Activated CD8-positive, alpha-beta memory T cell treated with anti-CD3 and anti-CD28 coated beads, Interleukin-2, amount 50 U/mL, for 48 hours (primary cell): ENCODE results near the gene NUTM2A.
"Not testable (repeated sequence)": the region's sequence is repeated elsewhere in the genome, so short reads cannot be mapped to it uniquely, and the experiment has no call there.

ENCODE experiments used
- DNase-seq: peaks from one replicate; pipeline ENCODE4 v3.0.0-alpha.2; 2020

NUTM2A gene, protein sequence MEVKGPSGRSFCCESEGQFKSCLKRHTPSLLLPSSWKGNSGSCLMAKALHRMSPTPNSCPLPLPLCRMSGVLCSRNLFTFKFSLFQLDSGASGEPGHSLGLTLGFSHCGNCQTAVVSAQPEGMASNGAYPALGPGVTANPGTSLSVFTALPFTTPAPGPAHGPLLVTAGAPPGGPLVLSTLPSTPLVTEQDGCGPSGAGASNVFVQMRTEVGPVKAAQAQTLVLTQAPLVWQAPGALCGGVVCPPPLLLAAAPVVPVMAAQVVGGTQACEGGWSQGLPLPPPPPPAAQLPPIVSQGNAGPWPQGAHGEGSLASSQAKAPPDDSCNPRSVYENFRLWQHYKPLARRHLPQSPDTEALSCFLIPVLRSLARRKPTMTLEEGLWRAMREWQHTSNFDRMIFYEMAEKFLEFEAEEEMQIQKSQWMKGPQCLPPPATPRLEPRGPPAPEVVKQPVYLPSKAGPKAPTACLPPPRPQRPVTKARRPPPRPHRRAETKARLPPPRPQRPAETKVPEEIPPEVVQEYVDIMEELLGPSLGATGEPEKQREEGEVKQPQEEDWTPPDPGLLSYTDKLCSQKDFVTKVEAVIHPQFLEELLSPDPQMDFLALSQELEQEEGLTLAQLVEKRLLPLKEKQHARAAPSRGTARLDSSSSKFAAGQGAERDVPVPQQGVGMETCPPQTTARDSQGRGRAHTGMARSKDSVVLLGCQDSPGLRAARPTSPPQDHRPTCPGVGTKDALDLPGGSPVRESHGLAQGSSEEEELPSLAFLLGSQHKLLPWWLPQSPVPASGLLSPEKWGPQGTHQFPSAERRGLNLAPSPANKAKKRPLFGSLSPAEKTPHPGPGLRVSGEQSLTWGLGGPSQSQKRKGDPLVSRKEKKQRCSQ

DNA sequence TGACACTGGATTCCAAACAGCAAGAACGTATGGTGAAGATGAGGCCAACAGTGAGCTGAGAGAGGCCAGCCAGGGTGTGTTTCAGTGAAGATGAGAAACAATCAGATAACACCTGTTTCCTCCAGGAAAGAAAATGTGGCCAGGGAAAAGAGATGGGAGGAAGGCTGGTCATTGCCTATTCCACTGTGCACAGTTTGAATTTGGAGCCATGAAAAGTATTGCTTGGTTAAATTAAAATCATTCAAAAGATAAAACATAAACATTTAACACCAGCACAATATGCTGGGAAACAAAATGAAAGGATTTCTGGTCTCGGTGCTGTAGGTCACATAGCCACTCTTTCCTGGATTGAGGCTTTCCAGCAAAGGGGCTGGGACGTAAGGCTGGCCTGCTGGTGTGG lies at the start of gene NUTM2A:
NUTM2A (plus strand) TSS at position 301 of the 400 bp plus-strand sequence. CDS start 383 bp downstream, outside the sequence.
- not testable (repeated sequence) for DNase-seq

DNA sequence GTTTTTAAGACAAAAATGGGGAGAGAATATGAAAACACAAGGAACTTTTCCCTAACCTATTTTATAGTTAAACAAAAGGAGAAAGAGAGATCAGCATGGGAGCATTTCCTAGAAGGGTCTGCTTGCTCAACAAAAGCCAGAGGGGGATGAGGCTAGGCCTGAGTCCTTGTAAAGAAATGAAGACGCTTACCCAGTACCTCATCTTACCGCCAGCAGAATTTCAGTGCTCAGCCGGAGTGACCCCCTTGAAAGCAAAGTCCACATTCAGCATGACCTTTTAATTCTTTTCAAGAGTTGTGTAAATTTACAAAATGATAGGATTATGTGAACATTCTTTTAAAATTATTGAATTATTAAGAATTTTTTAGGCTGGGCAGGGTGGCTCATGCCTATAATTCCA lies 47.7 kb upstream of the NUTM2A start:
- DNase-seq: not testable (repeated sequence)

DNA sequence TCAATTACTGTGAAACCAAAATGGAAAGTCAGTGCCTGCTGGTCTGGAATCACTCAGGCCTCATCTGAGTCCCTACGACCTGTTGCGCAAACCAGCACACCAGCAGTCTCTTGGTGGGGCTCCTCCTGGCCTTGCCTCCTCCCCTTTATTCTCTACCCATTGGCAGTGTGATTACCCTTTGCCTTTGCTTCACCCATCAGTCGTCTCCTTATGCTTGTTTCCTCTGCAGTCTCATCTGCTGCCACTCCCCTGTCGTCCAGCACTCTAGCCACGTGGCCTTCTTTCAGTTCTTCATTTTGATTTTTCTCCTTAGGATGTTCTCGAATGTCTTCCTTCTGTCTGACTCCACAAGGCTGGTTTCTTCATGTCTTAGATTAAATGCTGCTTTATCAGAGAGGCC lies 40.8 kb upstream of the NUTM2A start:
- DNase-seq: not testable (repeated sequence)

DNA sequence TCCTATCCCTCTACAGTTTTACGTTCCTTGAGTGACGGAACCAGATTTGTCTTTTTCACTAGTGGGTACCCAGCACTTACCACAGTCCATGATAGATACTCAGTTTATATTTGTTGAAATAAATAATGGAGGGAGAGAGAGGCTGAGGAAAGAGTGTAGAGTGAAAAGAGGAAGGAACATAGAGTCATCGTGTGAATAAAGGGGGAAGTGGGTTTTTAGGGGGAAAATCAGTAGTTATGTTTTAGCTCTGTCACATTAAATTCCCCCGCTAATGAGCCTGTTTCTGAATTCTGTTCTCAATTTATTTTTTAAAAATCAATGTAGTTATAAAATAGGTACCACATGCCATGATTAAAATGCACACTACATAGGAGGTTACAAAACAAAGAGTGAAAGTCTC lies 39.2 kb upstream of the NUTM2A start:
- DNase-seq: not testable (repeated sequence)

DNA sequence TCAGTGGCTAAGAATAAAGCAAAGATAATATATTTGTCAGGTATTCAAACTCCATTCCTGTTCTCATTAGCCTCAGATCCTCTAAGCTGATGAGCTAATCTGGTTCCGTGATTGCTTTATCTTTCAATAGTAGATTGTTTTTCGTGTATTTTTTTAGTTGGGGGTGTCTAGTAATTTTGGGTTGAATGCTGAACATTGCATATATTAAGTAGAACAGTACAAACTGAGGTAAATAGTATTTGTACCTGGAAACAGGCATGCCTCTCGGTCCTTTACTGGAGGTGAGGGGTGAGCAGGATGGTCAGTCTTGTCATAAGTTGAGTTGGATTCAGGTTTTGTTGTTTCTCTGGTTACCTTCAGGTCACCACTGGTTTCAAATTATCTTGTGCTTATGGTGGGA lies 37.7 kb upstream of the NUTM2A start:
- DNase-seq: not testable (repeated sequence)

DNA sequence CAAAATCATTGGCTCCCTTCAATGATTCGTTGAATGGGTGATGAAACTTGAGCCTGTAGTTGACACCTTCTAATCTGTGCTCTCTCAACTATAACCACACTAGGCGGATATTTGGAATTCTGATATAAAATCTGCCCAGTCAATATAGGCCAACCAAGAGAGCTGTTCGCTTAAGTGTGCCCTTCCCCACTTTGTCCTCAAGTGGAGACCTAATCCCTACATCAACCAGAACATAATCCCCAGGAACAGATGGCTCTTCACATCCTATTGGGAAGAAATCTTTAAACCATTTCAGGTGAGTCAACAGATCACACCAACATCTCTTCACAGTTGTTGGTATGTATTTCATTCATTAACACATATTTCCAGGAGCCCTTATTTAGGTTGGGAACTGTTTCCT lies 33.4 kb upstream of the NUTM2A start:
- not testable (repeated sequence) for DNase-seq

DNA sequence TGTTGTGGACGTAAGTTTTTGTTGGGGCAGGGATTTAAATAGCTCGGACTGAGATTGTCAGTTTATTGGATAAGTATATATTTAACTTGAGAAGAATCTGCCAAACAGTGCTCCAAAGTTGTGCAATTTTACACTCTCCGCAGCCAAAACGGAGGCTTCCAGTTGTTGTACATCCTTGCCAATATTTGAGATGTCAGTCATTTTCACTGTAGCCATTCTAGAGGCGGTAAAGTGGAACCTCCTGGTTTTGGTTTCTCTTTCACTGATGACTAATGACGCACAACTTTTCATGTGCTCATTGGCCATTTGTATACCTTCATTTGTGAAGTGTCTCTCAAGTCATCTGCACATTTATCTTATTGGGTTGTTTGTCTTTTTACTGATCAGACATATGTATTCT lies 24.3 kb upstream of the NUTM2A start:
- not testable (repeated sequence) for DNase-seq

DNA sequence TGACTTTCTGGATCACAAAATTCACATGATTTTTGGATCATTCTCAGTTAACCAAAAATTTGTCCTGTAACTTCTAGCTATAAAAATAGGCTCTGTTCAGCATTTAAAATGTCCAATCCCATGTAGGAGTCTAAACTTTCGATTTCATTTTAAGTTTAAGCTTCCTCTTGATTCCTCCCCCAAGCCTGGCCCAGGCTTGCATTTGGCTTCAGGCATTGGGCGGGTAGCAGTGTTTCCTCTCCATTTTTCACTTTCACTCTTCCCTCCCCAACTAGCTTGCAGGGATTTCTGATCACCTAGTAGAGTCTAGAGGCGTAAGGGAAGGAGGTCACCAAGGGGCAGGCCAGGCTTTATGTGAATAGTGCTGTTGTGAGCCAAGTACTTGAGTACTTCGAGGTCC lies 20.4 kb upstream of the NUTM2A start:
- DNase-seq: not testable (repeated sequence)

DNA sequence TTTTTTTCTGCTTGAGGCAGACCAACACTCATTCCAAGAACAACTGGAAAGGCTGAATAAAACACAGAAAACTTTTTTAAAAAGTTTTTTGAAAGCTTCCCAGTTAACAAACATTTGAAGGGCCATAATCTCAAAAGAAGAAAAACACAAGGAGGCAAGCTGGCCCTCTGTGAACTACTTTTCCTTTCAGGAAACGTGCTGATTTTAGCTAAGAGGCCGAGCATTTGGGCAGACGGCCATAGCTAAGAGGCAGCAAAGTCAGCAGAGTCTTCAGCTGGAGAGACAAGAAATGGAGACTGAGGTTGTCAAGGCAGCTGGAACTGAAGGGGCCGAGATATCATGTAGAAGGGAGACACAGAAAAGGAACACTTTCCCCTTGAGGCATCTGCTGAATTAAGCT lies 18.3 kb upstream of the NUTM2A start:
- DNase-seq: not testable (repeated sequence)

DNA sequence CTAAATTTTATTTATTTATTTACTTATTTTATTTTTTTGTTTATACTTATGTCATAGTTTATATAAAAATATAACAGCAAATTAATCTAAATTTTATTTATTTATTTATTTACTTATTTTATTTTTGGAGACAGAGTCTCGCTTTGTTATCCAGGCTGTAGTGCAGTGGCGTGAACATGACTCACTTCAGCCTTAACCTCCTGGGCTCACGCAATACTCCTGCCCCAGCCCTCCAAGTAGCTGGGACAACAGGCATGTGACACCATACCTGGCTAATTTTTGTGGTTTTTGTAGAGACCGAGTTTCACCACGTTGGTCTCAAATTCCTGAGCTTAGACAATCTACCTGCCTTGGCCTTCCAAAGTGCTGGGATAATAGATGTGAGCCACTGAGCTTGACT lies 14.9 kb upstream of the NUTM2A start:
- not testable (repeated sequence) for DNase-seq

DNA sequence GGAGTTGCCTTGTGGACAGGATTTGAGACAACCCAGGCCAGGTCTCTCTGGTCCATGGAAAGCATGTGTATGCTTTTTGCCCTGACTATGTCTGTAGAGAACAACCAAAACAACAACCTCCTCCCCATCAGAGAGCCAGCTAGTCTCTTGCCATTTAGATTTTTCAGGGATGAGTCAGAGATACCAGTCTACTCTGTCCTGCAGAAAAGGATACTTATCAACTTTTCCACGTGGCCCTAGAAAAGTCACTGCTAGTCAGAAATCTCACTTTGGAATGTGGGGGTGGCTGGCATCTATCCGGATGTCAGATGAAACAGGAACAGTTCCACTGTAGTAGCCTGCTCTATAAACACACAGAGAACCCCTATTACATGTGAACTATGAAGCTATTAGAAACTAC lies 13.4 kb upstream of the NUTM2A start:
- not testable (repeated sequence) for DNase-seq

DNA sequence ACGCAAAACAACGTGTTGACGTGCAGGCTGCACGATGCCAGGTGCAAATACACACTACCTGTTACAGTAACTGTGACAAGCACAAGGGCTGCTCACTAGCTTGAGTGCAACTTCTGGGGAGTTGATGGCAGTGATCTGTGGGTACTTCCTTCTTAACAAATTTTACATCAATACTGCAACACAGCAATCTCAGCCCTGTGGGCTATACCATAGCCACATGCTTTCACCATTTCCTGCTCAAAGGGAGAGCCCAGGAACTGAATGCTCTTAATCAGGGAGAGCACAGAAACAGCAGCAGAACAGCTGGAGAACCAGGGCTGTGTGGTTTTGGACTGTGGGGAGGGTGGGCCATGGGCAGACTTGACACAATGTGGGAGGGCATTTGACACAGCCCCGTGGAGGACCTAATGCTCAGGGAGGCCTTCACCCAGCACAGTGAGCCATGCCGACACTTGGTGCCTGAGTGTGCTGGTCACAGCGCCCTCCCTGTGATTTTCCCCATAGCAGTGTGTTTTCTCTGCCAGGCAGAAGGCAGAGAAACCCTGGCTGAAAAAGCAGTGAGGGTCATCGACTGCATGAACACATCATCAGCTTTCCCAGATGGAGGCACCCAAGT lies 12.0 kb upstream of the NUTM2A start:
- DNase-seq: not testable (repeated sequence)

DNA sequence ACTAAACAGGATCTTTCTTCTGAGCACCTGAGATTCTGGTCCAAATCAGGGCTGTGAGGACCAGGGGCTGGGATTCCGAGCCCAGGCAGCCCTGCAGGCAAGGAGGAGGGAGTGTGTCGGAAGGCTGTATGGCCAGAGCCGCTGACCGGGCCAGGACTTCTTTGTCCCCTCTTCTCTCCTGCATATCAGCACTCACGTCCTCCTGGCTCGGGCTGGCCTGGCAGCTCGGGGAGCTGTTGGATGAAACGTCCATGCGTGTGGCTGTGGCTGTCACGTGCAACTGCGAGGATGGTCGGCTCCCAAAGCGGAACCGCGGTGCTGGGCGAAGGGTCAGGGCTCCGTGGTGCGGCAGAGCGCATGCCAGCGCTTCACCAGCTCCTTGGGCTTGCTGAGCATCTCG lies 11.4 kb upstream of the NUTM2A start:
- not testable (repeated sequence) for DNase-seq

DNA sequence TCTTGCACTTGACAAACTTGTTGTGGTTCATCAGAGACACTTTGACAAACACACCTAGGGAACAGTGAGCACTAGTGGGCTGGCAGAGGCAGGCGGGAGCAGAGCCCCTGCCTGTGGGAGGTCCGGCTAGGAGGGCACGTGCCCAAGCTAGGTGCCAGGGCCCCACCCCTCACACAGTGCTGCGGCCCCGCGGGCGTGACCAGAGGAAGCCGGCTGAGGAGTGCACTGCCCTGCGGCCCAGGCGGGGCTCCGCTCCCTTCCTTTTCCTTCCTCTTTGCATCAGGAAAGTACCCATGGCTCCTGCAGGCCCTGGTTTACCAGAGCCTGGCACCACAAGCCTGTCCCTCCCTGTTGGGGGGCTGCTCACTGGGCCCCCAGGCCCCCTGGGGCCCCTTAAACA lies 9.1 kb upstream of the NUTM2A start:
- DNase-seq: not testable (repeated sequence)

DNA sequence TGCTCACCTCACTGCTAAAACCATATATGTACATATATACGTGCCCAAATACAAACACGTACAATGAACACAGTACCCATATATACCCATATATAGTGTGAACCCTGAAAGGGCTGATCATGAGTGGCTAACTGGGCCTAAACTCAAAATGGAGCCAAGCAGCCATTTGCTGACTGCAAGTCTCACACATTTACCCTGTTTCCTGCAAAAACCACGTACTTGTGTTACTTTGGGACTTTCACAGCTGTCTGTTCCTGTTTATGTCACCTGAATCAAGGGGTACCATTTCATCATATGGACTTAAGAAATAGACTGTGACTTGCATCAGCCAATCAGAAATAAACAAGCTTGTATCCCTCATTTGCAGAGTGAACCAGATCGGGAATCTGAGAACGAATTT lies 5.9 kb upstream of the NUTM2A start:
- DNase-seq: not testable (repeated sequence)

DNA sequence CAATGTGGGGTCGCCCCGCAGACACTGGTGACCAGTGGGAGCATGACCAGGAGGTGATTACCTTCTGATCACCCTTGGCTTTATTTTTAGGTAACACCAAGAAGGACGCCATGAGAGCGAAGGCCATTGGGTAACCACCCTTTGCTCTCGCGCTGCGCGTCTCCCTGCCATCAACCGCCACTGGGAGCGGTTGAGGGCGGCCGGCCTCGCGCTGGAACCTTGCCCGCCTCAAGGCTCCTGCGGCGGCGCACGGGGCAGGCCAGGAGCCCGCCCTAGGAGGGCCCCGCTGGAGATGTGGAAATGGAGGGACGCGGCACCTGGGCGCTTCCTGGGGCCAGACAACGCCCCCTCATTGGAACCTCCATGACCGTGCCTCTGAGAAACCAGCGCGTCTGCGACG lies 2.5 kb upstream of the NUTM2A start:
- DNase-seq: not testable (repeated sequence)

DNA sequence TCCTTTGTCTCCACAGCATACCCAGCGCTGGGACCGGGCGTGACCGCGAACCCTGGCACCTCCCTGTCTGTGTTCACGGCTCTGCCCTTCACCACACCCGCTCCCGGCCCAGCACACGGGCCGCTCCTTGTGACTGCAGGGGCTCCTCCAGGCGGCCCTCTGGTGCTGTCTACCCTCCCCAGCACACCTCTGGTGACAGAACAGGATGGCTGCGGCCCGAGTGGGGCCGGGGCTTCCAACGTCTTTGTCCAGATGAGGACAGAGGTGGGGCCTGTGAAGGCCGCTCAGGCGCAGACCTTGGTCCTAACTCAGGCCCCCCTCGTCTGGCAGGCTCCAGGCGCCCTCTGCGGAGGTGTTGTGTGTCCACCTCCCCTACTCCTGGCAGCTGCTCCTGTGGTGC lies 3.0 kb downstream of the NUTM2A start:
- DNase-seq: not testable (repeated sequence)

DNA sequence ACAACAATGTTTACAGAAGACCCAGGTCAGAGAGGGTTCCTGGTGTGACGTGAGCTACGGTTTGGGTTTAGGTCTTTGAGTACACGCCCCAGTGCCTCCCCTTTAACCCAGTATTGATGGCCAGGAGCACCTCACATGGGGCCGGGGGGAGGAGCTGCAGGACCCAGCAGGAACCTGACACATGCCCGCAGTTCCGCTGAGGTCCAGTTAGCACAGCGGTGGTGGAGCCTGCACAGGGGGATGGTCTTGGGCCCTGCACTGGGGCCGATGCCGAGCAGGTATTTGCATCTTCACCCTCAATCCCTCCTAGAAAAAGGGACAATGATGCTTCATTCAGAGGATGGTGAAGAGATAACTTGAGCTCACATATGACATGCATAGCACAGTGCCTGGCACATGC lies 4.0 kb downstream of the NUTM2A start:
- not testable (repeated sequence) for DNase-seq

DNA sequence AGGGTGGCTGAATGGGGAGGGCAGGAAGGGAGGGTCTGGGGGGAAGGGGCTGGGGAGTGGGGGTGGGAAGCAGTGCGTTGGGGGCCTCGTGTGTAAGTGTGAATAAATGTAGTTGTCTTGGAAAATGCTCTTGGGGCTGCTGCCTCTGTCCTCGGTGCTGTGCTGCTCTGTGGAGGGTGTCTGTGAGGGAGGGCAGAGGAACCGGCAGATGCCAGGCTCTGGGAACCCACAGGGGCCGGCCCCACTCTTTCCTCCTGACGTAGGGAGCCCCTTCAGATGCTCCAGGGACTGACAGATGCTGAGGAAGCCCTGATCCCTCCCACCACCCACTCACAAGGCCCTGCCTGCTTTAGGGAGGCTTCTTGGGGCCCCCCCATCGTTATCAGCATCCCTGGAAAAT lies 9.6 kb downstream of the NUTM2A start:
- DNase-seq: not testable (repeated sequence)

DNA sequence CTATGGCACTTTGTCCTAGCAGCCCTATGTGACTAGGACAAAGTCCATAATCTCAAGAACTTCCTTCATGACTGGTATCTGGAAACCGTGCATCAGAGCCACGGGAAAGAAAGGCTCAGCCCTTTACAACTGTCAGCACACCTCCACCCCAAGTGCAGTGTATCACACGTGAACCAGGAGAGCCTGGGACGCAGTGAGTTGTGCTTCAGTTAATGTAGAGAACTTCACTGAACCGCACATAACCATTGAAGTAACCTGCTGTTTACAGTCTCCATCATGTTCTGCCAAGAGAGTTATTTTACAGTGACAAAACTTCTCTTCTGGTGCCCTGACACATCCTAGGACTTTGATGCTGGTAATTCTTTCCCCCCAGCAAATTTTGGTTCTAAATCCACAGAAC lies 12.0 kb downstream of the NUTM2A start:
- not testable (repeated sequence) for DNase-seq

DNA sequence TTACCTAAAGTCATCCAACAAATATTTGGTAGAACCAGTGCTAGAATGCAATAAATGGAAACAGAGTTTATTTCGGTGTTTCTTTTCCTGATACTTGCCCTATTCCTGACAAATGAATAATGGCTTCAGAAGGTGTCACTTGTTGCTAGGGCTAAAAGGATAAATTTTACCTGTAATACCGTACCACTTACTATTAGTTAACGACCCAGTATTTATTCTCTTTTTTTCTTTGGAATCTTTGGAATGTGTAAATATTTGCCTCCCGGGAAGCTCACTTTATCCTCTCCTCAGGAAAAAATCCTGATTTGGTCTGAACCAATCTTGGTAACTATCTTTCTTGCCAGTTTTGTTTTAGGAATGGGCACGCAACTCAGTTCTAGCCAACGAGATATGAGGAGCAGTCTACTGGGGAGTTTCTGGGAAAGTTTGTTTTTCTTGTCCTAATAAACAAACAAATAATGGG lies 14.1 kb downstream of the NUTM2A start:
- DNase-seq: not testable (repeated sequence)

DNA sequence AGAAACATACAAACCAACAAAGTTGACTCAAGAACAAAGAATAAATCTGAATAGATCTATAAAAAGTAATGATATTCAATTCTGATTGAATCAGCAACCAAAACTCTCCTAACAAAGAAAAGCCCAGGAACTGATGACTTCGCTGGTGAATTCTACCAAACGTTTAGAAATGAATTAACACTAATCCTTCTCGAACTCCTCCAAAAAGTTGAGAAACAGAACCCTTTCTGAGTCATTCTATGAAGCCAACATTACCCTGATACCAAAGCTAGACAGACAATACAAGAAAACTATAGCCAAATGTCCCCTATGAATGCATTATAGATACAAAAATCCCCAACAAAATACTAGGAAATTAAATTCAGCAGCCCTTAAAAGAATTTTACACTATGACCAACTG lies 16.9 kb downstream of the NUTM2A start:
- not testable (repeated sequence) for DNase-seq

DNA sequence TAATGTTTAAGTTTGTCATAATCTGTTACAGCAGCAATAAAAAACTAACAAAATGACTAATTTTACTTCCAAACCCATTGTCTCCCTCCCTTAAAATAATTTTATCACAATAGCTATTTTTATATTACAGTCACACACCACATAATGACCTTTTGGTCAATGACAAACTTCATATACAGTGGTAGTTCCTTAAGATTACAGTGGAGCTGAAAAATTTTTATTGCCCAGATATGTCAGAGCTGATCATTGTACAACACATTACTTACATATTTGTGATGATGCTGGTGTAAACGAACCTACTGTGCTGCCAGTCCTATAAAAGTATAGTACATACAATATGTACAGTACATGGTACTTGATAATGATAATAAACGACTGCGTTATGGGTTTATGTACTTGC lies 22.1 kb downstream of the NUTM2A start:
- not testable (repeated sequence) for DNase-seq
